GM12865 (cell line): ENCODE measurements around the gene MARCHF10.

Source experiments
- DNase-seq: peaks from one replicate; pipeline ENCODE4 v3.0.0; 2010; ENCODE audit warnings: low read depth
- H3K4me3 ChIP-seq: 2 replicates; pipeline ENCODE4 v1.5.1; 2011; ENCODE audit warnings: mild to moderate bottlenecking, low read depth, low read length, control low read depth
- CTCF ChIP-seq: IDR thresholded peaks from 2 replicates; pipeline ENCODE4 v1.5.1; 2011; ENCODE audit warnings: low read length, control low read depth, low read depth, inconsistent platforms; ENCODE audit not compliant: insufficient read depth; ENCODE audit errors: missing control alignments

The MARCHF10 gene

GRCh38 chr17:62793919-62794665, 14.0 kb downstream of the MARCHF10 start:
- no peak overlapping the region for H3K4me3 ChIP-seq
- TF ChIP-seq CTCF, result no peak
- DNase-seq, result no peak

- H3K4me3 ChIP-seq, result no peak overlapping the region
- DNase-seq, result no peak
- TF ChIP-seq CTCF, result no peak
Observed at GRCh38 chr17:62792447-62792800, 15.7 kb downstream of the MARCHF10 start.

GRCh38 chr17:62791767-62792446, 16.2 kb downstream of the MARCHF10 start:
- H3K4me3 ChIP-seq, result no peak overlapping the region
- TF ChIP-seq CTCF, result no peak
- no peak for DNase-seq

GRCh38 chr17:62791235-62791734, 16.8 kb downstream of the MARCHF10 start:
- DNase-seq, result no peak
- H3K4me3 ChIP-seq, result no peak overlapping the region
- TF ChIP-seq CTCF, result no peak

GRCh38 chr17:62790564-62790986, 17.5 kb downstream of the MARCHF10 start:
- H3K4me3 ChIP-seq, result no peak overlapping the region
- no peak for DNase-seq
- TF ChIP-seq CTCF, result no peak

- no peak for DNase-seq
- TF ChIP-seq CTCF, result no peak
- no peak overlapping the region for H3K4me3 ChIP-seq
Observed at GRCh38 chr17:62787366-62787765, 20.7 kb downstream of the MARCHF10 start.
